NCI-H1694 treated with DMSO at 0.1 percent for 48 hours (cell line): Measurements from ENCODE around the gene RRM1.
"Not testable (repeated sequence)": the region's sequence is repeated elsewhere in the genome, so short reads cannot be mapped to it uniquely, and the experiment has no call there.

Experiments
- DNase-seq: peaks from one replicate; lab custom pipeline; 2025; lab: John Stamatoyannopoulos, UW

RRM1 gene

GRCh38 chr11:4094348-4095291 is at the start of gene RRM1:
RRM1 (plus strand) TSS chr11:4094799; CDS start chr11:4095013, 214 bp downstream.
- peak; percentile 90 for DNase-seq

GRCh38 chr11:4044976-4045646 is 49.5 kb upstream of the RRM1 start:
- DNase-seq = no peak

GRCh38 chr11:4048340-4048739 is 46.3 kb upstream of the RRM1 start:
- no peak for DNase-seq

GRCh38 chr11:4049006-4049405 is 45.6 kb upstream of the RRM1 start:
- no peak for DNase-seq

- no peak for DNase-seq
These were observed 44.5 kb upstream of the RRM1 start for GRCh38 chr11:4050138-4050537.

- DNase-seq = not testable (repeated sequence)
These were observed 41.4 kb upstream of the RRM1 start for GRCh38 chr11:4053200-4053599.

GRCh38 chr11:4054643-4055042 is 40.0 kb upstream of the RRM1 start:
- DNase-seq = no peak

GRCh38 chr11:4059424-4059823 is 35.2 kb upstream of the RRM1 start:
- no peak for DNase-seq

GRCh38 chr11:4060182-4060923 is 34.2 kb upstream of the RRM1 start:
- no peak for DNase-seq

- no peak for DNase-seq
These were observed 32.9 kb upstream of the RRM1 start for GRCh38 chr11:4061700-4062099.

- no peak for DNase-seq
These were observed 31.3 kb upstream of the RRM1 start for GRCh38 chr11:4063348-4063747.

- DNase-seq = no peak
These were observed 30.2 kb upstream of the RRM1 start for GRCh38 chr11:4064278-4064955.

GRCh38 chr11:4065086-4065485 is 29.5 kb upstream of the RRM1 start:
- DNase-seq = no peak

- no peak for DNase-seq
These were observed 28.8 kb upstream of the RRM1 start for GRCh38 chr11:4065601-4066377.

- no peak for DNase-seq
These were observed 27.7 kb upstream of the RRM1 start for GRCh38 chr11:4066910-4067309.

GRCh38 chr11:4068962-4069361 is 25.6 kb upstream of the RRM1 start:
- DNase-seq = no peak

- DNase-seq = no peak
These were observed 23.3 kb upstream of the RRM1 start for GRCh38 chr11:4071325-4071724.

- DNase-seq = no peak
These were observed 22.7 kb upstream of the RRM1 start for GRCh38 chr11:4071914-4072313.

- DNase-seq = peak; percentile 74
These were observed 21.8 kb upstream of the RRM1 start for GRCh38 chr11:4072668-4073285.

GRCh38 chr11:4074266-4074665 is 20.3 kb upstream of the RRM1 start:
- DNase-seq = no peak

- DNase-seq = no peak
These were observed 17.8 kb upstream of the RRM1 start for GRCh38 chr11:4076774-4077173.
